Activated CD4-positive, alpha-beta T cell treated with anti-CD3 and anti-CD28 coated beads for 36 hours (primary cell): ENCODE measurements around the gene PDGFD. TPM values are rescaled to one million over a fixed set of nuclear protein-coding genes. Genes with fewer than 3 reads are reported as not detected.

Source experiments
- ATAC-seq: fragments of 200-7000 bp; cut with Tn5 transposase; one replicate; pipeline ENCODE4 v1.10.0; 2021; ENCODE audit warnings: mild to moderate bottlenecking, moderate library complexity
- CTCF ChIA-PET: fragments of 350-600 bp; sonication (Branson Sonifier 250); formaldehyde crosslinking; loops from one replicate; lab custom pipeline; 2021; ENCODE audit warnings: antibody characterized with exemption; lab: Charles Lee
- POLR2A ChIA-PET: fragments of 350-600 bp; sonication (Branson Sonifier 250); formaldehyde crosslinking; loops from one replicate; lab custom pipeline; 2021; ENCODE audit warnings: antibody characterized with exemption, inconsistent platforms; lab: Charles Lee
- DNase-seq: peaks from one replicate; pipeline ENCODE4 v3.0.0-alpha.2; 2020
- H3K27ac Mint-ChIP-seq: one replicate; pipeline ENCODE4 v1.8.0; 2021; ENCODE audit warnings: mixed read lengths
- H3K27me3 Mint-ChIP-seq: one replicate; pipeline ENCODE4 v1.8.0; 2021; ENCODE audit warnings: mixed read lengths
- H3K36me3 Mint-ChIP-seq: one replicate; pipeline ENCODE4 v1.8.0; 2021; ENCODE audit warnings: low read depth, mixed read lengths
- H3K4me1 Mint-ChIP-seq: one replicate; pipeline ENCODE4 v1.8.0; 2021; ENCODE audit warnings: mixed read lengths
- H3K4me3 Mint-ChIP-seq: one replicate; pipeline ENCODE4 v1.8.0; 2021; ENCODE audit warnings: mild to moderate bottlenecking, moderate library complexity, mixed read lengths
- H3K9me3 Mint-ChIP-seq: one replicate; pipeline ENCODE4 v1.8.0; 2021; ENCODE audit warnings: low read depth, mixed read lengths
- intact Hi-C, 2 experiments: fragments of 100-400 bp; cut with DNase I in 1 of 2; cut with micrococcal nuclease in 1 of 2; formaldehyde crosslinking; loops; one replicate each; pipeline versions ENCODE4 v1.14.2 to v1.15.1; 2022 to 2024; cut with DNase I, micrococcal nuclease
- total RNA-seq, 2 experiments: library from RNA; stranded (reverse); gene quantifications; one replicate each; pipeline ENCODE4 v1.2.3, GENCODE V29; 2021

Gene PDGFD
- total RNA-seq, 2 experiments from 2014 or later, result not detected

DNA sequence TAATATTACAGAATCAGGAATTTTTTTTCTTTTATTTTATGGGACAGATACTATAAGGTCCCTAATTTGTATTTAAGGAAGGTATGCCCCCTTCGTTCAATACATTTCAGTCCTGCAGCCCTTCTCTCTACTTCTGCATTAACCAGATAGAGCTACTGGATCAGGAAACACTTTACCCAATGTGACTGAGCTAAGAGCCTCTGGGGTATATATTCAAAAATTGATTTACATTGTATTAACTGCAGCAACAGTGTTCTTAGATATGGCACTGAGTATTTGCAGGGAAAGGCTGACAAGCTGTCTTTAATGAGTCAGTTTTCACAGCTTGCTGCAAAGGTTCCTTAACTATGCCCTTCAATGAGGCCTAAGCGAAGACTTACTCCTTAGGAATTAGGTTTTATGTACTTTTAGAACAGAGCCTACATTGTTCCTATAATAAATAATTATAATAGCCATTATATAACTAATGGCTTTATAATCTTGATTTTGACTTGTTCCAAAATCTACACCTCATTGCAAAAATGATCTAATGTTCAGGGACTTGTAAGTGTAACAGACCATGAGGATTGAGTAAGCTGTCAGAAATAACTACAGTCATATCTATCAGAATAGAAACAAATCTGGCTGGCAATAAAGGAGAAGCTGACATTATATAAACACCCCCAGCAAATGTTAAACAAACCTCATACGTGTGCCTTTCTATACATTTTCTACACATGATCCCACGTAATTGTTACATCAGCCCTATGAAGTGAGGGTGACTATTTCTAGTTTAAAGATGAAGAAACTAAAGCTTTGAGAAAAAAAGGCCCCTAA, 72.5 kb downstream of the PDGFD start:
- intact Hi-C loops, result loop anchor here in 1 of 2 experiments (10.0 kb wide), 1 partner anchor 1573 kb away; no protein-coding TSS in a partner anchor
- no peak overlapping the region for H3K27ac Mint-ChIP-seq
- no peaks in the 10 kb centered on the region for H3K9me3 Mint-ChIP-seq
- no peaks in the 10 kb centered on the region for H3K27me3 Mint-ChIP-seq
- POLR2A ChIA-PET, result no interaction called here
- no peak overlapping the region for H3K4me3 Mint-ChIP-seq
- no peaks in the 10 kb centered on the region for H3K36me3 Mint-ChIP-seq
- no peak for ATAC-seq
- no peak for DNase-seq
- H3K4me1 Mint-ChIP-seq, result no peaks in the 10 kb centered on the region
- CTCF ChIA-PET, result no interaction called here

DNA sequence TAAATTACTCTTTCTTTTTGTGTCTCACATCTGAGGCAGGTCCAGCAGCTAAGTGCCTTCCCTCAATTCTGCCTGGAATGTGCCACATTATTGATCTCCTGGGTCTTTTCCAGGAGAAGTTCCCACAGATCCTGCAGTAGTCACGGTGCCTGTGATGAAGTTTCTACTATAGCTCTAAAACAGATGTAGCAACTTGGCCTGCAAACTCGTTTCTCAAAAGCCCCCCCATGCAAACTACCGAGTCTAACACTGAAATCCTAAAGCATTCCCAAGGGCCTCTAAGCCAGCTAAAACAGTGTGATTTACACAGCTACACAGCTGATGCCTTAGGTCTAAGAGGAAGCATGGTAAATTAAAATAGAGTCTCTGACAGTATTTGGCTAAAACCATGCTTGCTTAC, 73.2 kb downstream of the PDGFD start:
- ATAC-seq (no peak), DNase-seq (no peak)
- intact Hi-C loops, result loop anchor here in 1 of 2 experiments (10.0 kb wide), 1 partner anchor 1574 kb away; no protein-coding TSS in a partner anchor
- Mint-ChIP-seq H3K9me3 (no peaks in the 10 kb centered on the region), H3K4me1 (no peaks in the 10 kb centered on the region), H3K36me3 (no peaks in the 10 kb centered on the region), H3K27me3 (no peaks in the 10 kb centered on the region), H3K4me3 (no peak overlapping the region), H3K27ac (no peak overlapping the region)
- ChIA-PET POLR2A (no interaction called here), CTCF (no interaction called here)

DNA sequence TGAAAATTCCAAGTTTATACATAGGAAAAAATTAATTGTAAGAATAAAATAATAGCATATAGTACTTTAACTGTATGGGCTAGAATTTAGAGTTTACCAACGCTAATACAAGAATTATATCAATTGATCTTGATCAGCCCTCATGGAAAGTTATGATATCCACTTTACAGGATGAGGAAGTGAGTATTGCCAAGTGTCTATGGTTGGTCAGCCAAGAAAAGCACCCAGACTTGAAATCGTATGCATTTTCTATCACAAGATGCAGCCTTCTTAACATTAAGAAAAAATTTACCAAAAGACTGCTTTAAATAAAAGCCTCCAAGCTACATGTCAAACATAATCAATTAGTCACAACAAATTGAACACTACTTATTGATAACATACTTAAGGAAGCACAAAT, 74.5 kb downstream of the PDGFD start:
- intact Hi-C loops, result no loop called here
- H3K4me1 Mint-ChIP-seq, result no peaks in the 10 kb centered on the region
- no peak overlapping the region for H3K4me3 Mint-ChIP-seq
- no peak for DNase-seq
- H3K27ac Mint-ChIP-seq, result no peak overlapping the region
- no peaks in the 10 kb centered on the region for H3K9me3 Mint-ChIP-seq
- H3K36me3 Mint-ChIP-seq, result no peaks in the 10 kb centered on the region
- H3K27me3 Mint-ChIP-seq, result no peaks in the 10 kb centered on the region
- POLR2A ChIA-PET, result no interaction called here
- CTCF ChIA-PET, result no interaction called here
- no peak for ATAC-seq

DNA sequence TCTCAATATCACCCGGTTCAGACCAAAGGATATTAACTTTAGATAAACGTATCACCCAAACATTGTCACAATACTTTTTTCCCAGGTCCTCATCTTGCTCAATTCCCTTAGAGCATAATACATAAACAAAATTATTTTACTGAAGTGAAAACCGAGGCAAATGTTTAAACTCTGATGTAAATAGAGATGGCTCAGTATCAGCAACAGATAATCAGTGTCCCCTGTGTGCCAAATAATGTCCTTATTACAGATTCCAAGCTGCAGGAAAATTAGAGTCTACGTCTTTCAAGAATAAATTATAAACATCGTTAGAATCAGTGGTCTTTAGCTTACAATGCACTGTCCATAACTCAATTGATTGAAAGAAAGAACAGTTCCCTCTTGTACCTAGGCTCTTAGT, 77.3 kb downstream of the PDGFD start:
- ChIA-PET POLR2A (no interaction called here), CTCF (no interaction called here)
- H3K27ac Mint-ChIP-seq, result no peak overlapping the region
- H3K27me3 Mint-ChIP-seq, result no peaks in the 10 kb centered on the region
- H3K4me1 Mint-ChIP-seq, result no peaks in the 10 kb centered on the region
- no peak overlapping the region for H3K4me3 Mint-ChIP-seq
- intact Hi-C loops, result no loop called here
- DNase-seq (no peak), ATAC-seq (no peak)
- H3K36me3 Mint-ChIP-seq, result no peaks in the 10 kb centered on the region
- no peaks in the 10 kb centered on the region for H3K9me3 Mint-ChIP-seq

DNA sequence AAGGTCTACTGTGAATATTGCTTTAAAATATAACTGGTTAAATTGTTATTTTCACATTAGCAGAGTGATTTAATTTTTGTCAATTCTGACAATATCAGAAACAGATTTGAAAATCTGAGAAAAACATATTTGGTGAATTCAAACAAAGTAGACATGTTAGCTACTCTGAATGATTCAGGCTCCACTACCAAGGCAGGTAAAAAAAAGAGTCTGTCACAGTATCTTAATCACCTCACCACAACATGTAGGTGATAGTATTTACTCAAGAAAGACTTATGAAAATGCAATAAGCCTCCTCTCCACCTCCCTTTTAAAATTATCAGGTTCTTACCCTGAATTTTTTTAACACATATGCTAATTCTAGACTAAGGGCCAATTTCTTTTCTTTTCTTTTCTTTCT, 85.0 kb downstream of the PDGFD start:
- DNase-seq (no peak), ATAC-seq (no peak)
- ChIA-PET POLR2A (no interaction called here), CTCF (no interaction called here)
- Mint-ChIP-seq H3K4me3 (no peak overlapping the region), H3K27me3 (no peaks in the 10 kb centered on the region), H3K27ac (no peak overlapping the region), H3K36me3 (no peaks in the 10 kb centered on the region), H3K9me3 (no peaks in the 10 kb centered on the region), H3K4me1 (no peaks in the 10 kb centered on the region)
- intact Hi-C loops, result no loop called here

DNA sequence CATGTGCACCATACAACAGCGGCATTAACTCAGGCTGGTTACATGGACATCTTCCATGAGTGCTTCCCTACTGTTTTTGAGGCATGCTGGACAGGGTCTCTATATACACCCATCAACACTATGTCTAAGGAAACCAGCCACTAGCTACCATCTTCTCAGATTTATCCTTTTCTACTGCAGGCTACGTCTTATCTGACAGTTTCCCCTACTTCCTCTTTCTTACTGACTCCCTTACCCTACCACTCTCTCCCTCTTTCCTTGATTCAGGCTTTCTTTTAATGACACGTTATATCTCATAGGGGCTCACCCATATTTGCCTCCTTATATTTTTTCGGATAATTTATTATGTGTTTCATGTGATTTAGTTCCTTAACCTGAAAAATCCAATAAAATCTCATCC, 85.7 kb downstream of the PDGFD start:
- CTCF ChIA-PET, result no interaction called here

DNA sequence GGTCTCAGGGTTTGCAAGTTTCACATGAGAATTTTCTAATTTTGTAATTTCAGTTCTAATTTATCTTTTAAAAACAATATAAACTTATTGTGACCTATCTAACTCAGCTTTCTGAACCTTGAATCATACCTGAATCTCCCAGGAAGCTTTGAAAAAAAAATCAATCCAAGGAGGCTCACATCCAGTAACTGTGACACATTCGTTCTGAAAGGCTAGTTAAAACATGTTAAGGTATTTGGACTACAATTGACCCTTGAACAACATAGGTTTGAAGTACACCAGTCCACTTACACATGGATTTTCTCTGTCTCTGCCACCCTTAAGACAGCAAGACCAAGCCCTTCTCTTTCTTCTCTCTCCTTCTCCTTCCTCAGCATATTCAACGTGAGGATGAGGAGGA, 87.5 kb downstream of the PDGFD start:
- Mint-ChIP-seq H3K9me3 (no peaks in the 10 kb centered on the region), H3K27me3 (no peaks in the 10 kb centered on the region), H3K4me3 (no peak overlapping the region), H3K27ac (no peak overlapping the region), H3K4me1 (no peaks in the 10 kb centered on the region), H3K36me3 (no peaks in the 10 kb centered on the region)
- DNase-seq, result no peak
- intact Hi-C loops, result no loop called here
- POLR2A ChIA-PET, result no interaction called here
- no peak for ATAC-seq
- CTCF ChIA-PET, result no interaction called here

More for the DNA sequence above, 85.7 kb downstream of the PDGFD start:
- H3K36me3 Mint-ChIP-seq, result no peaks in the 10 kb centered on the region
- DNase-seq, result no peak
- POLR2A ChIA-PET, result no interaction called here
- no peaks in the 10 kb centered on the region for H3K27me3 Mint-ChIP-seq
- no peak overlapping the region for H3K4me3 Mint-ChIP-seq
- ATAC-seq, result no peak
- H3K9me3 Mint-ChIP-seq, result no peaks in the 10 kb centered on the region
- intact Hi-C loops, result no loop called here
- no peaks in the 10 kb centered on the region for H3K4me1 Mint-ChIP-seq
- H3K27ac Mint-ChIP-seq, result no peak overlapping the region

DNA sequence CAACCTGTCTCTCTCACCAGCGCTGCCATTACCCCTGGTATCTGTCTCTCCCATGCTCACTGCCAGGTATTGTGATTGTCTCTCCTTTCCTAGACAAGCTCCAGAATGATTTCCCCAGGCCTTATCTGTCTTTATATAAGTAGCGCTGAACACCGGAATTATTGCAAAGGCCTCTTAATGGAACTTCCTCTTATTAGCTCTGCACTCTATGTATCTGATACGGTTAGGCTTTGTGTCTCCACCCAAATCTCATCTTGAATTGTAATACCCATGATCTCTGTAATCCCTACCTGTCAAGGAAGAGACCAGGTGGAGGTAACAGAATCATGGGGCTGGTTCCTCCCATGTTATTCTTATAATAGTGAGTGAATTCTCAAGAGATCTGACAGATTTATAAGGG, 88.2 kb downstream of the PDGFD start:
- H3K27me3 Mint-ChIP-seq, result no peaks in the 10 kb centered on the region
- H3K27ac Mint-ChIP-seq, result no peak overlapping the region
- H3K9me3 Mint-ChIP-seq, result no peaks in the 10 kb centered on the region
- POLR2A ChIA-PET, result no interaction called here
- DNase-seq, result no peak
- H3K36me3 Mint-ChIP-seq, result no peaks in the 10 kb centered on the region
- CTCF ChIA-PET, result no interaction called here
- intact Hi-C loops, result no loop called here
- no peaks in the 10 kb centered on the region for H3K4me1 Mint-ChIP-seq
- ATAC-seq, result no peak
- H3K4me3 Mint-ChIP-seq, result no peak overlapping the region

DNA sequence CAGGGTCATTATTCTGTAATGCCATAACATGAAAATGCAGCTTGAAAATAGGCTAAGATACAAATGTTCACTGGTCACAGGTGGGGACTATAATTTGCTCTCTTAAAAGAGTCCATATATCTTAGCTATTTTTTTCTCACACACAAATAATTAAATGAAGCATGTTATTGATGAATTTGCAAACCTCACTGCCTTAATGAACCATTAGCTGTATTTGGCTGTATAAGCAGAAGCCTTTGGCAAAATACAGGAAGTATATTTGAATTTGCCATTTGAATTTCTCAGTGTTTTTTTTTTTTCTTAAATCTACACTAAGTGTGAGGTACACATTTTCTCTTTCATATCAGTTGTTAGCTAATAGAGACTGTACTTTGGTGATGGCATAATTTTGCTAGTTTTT, 88.9 kb downstream of the PDGFD start:
- intact Hi-C loops, result no loop called here
- no peaks in the 10 kb centered on the region for H3K9me3 Mint-ChIP-seq
- no peaks in the 10 kb centered on the region for H3K27me3 Mint-ChIP-seq
- ChIA-PET POLR2A (no interaction called here), CTCF (no interaction called here)
- H3K4me1 Mint-ChIP-seq, result no peaks in the 10 kb centered on the region
- no peaks in the 10 kb centered on the region for H3K36me3 Mint-ChIP-seq
- H3K4me3 Mint-ChIP-seq, result no peak overlapping the region
- ATAC-seq (no peak), DNase-seq (no peak)
- H3K27ac Mint-ChIP-seq, result no peak overlapping the region

DNA sequence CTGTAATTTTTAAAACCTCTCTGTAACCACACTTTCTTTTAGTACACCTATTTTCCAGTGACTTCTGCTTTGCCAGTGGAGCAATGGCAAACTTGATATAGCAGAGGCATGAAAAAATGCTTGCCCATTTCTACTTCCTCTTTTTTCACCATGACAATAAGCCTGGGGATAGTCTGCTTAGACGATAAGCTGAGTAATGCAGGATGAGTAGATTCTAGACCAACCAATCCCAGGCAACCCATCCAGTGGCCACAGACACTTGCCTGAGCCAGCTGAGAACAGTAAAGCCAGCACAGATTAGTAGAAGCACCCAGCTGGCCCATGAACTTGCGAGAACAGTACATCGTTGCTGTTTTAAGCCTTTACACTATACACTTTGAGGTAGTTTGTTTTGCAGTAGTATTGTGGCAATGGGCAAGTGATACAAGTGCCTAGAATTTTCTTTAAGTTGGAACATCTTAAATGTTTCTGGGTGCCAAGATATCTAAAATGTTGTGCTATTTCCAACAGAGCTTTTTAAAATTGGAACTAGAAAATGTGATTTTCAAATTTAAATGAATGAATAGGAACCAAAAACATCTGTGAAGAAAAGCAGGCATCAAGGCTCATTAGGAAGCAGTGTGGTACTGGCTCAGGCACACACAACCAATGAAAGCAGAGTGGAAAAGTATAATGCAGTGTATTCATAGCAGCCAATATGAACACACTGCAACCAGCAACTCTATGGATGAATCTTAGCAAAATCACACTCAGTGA, 89.8 kb downstream of the PDGFD start:
- ChIA-PET CTCF (interaction anchor here (0.7 kb wide), 1 partner anchor 1170 kb away, joined by 3 read pairs; no protein-coding TSS in a partner anchor), POLR2A (no interaction called here)
- Mint-ChIP-seq H3K4me1 (no peaks in the 10 kb centered on the region), H3K36me3 (no peaks in the 10 kb centered on the region), H3K9me3 (no peaks in the 10 kb centered on the region), H3K4me3 (no peak overlapping the region), H3K27ac (no peak overlapping the region), H3K27me3 (no peaks in the 10 kb centered on the region)
- intact Hi-C loops, result no loop called here
- ATAC-seq (no peak), DNase-seq (no peak)

DNA sequence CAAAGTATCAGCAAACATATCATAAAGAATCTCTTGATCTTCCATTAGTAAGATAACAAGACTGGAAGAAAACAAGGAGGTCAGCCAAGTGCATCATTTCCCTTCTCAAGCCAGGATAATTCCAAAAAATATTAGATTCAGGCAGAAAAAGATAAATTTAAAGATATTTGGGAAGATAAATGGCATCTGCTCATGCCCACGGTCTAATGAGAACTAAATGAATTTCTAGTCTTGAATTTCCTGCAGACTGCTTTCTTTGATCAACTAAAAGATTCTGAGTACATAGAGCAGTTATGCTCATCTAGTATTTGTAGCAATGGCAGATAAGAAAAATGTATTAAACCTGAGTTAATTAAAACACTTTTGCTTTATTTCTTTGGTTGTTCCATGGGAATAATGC, 96.4 kb downstream of the PDGFD start:
- H3K4me1 Mint-ChIP-seq, result no peaks in the 10 kb centered on the region
- H3K36me3 Mint-ChIP-seq, result no peaks in the 10 kb centered on the region
- no peak overlapping the region for H3K27ac Mint-ChIP-seq
- no peak for ATAC-seq
- ChIA-PET CTCF (no interaction called here), POLR2A (no interaction called here)
- no peak overlapping the region for H3K4me3 Mint-ChIP-seq
- H3K9me3 Mint-ChIP-seq, result no peaks in the 10 kb centered on the region
- peaks cover 3% of the 10 kb centered on the region for H3K27me3 Mint-ChIP-seq
- intact Hi-C loops, result no loop called here
- no peak for DNase-seq

DNA sequence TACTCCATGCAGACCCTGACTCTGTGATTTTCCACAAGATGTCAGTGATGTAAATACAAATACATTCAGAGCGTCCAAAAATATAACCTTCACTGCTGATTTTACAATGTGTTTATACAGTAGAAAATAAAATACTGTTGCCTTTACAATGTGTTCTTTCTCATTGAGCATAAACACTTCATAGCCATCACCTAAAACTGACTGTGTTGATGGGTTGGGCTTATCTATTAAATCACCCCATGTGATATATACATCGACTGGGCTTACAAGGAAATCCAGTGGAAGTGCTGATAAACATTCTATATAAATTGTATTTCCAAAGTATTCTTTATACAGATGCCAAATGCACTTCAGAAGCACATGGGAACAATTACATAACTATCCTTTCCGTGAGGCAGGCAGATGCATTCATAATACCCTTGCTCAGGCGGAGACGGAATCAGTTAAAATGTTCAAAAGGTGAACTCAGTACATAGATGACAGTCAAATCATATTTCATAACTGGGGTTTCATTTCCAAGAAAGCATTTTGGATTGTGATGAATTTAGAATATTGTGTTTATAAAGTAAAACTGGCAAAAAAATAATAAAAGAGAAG, 99.8 kb downstream of the PDGFD start:
- Mint-ChIP-seq H3K27ac (no peak overlapping the region), H3K36me3 (no peaks in the 10 kb centered on the region), H3K4me3 (no peak overlapping the region), H3K27me3 (peaks cover 3% of the 10 kb centered on the region), H3K9me3 (no peaks in the 10 kb centered on the region), H3K4me1 (no peaks in the 10 kb centered on the region)
- ChIA-PET CTCF (no interaction called here), POLR2A (no interaction called here)
- ATAC-seq (no peak), DNase-seq (no peak)
- intact Hi-C loops, result no loop called here
